Left ventricle myocardium superior (tissue), 1 donor: ENCODE data around the gene PMF1. TPM values are rescaled to one million over a fixed set of nuclear protein-coding genes. Genes with fewer than 3 reads are reported as not detected.

ENCODE experiments used
- ATAC-seq: fragments of 200-7000 bp; cut with Tn5 transposase; one replicate; pipeline ENCODE4 v1.9.1; 2020; ENCODE audit warnings: mild to moderate bottlenecking, moderate library complexity
- DNase-seq: peaks from one replicate; pipeline ENCODE4 v3.0.0-alpha.2; 2020
- intact Hi-C: fragments of 100-400 bp; cut with micrococcal nuclease; formaldehyde crosslinking; loops from one replicate; pipeline ENCODE4 v1.11.0; 2022
- total RNA-seq: library from RNA; stranded (reverse); fragmentation: NEBNext Ultra II Directional; extraction: Animal tissue kit (Norgen Biotek cat#: 25700); gene quantifications from one replicate; pipeline ENCODE4 v1.2.1, GENCODE V29; 2021
- donor health status: DM: no; HTN: yes; CAD: no; lungs with severe emphysema.

PMF1 gene
- total RNA-seq, 1 donor from 2014 or later = 65.1 TPM

GRCh38 chr1:156228501-156228900, 15.7 kb downstream of the PMF1 start:
- DNase-seq = peak; percentile 15
- intact Hi-C loops = loop anchor here (10.0 kb wide), 1 partner anchor 84 kb away; no protein-coding TSS in a partner anchor
- no peak for ATAC-seq

- DNase-seq (peak; percentile 20), ATAC-seq (no peak)
- intact Hi-C loops = loop anchor here (10.0 kb wide), 1 partner anchor 85 kb away; no protein-coding TSS in a partner anchor
These were observed 17.1 kb downstream of the PMF1 start for GRCh38 chr1:156229809-156230472.

GRCh38 chr1:156230473-156230837, 17.6 kb downstream of the PMF1 start:
- intact Hi-C loops = no loop called here
- no peak for DNase-seq
- no peak for ATAC-seq

- ATAC-seq (no peak), DNase-seq (peak; percentile 17)
- intact Hi-C loops = no loop called here
These were observed 19.5 kb downstream of the PMF1 start for GRCh38 chr1:156232201-156232894.

- ATAC-seq (no peak), DNase-seq (no peak)
- intact Hi-C loops = no loop called here
These were observed 20.8 kb downstream of the PMF1 start for GRCh38 chr1:156233426-156234127.

GRCh38 chr1:156236164-156236563, 23.4 kb downstream of the PMF1 start:
- ATAC-seq = no peak
- DNase-seq = no peak
- intact Hi-C loops = no loop called here

- ATAC-seq (no peak), DNase-seq (no peak)
- intact Hi-C loops = no loop called here
These were observed 25.4 kb downstream of the PMF1 start for GRCh38 chr1:156238248-156238647.

- intact Hi-C loops = no loop called here
- ATAC-seq (no peak), DNase-seq (peak; percentile 23)
These were observed 28.6 kb downstream of the PMF1 start for GRCh38 chr1:156241311-156241811.

GRCh38 chr1:156241926-156242325, 29.1 kb downstream of the PMF1 start, which contains the start of gene BGLAP:
BGLAP (plus strand) TSS chr1:156242184; CDS start chr1:156242232, 48 bp downstream.
- ATAC-seq = no peak
- no peak for DNase-seq
- intact Hi-C loops = no loop called here

GRCh38 chr1:156242738-156243137, 29.9 kb downstream of the PMF1 start:
- intact Hi-C loops = no loop called here
- no peak for DNase-seq

GRCh38 chr1:156244126-156244525, 31.3 kb downstream of the PMF1 start:
- ATAC-seq = no peak
- DNase-seq = no peak
- intact Hi-C loops = no loop called here

More at GRCh38 chr1:156242738-156243137, 29.9 kb downstream of the PMF1 start:
- no peak for ATAC-seq

- intact Hi-C loops = no loop called here
- DNase-seq (no peak), ATAC-seq (no peak)
These were observed 31.9 kb downstream of the PMF1 start for GRCh38 chr1:156244712-156245111.

GRCh38 chr1:156245451-156246232, 32.8 kb downstream of the PMF1 start:
- intact Hi-C loops = no loop called here
- ATAC-seq (peak; percentile 7), DNase-seq (peak; percentile 52)

GRCh38 chr1:156246241-156246780, 33.5 kb downstream of the PMF1 start:
- no peak for ATAC-seq
- intact Hi-C loops = no loop called here
- no peak for DNase-seq

GRCh38 chr1:156246781-156247459, 34.1 kb downstream of the PMF1 start:
- DNase-seq (peak; percentile 60), ATAC-seq (peak; percentile 48)
- intact Hi-C loops = no loop called here

GRCh38 chr1:156247460-156248322, 34.9 kb downstream of the PMF1 start, which contains the start of gene PAQR6:
PAQR6 (minus strand) TSS chr1:156248056; CDS start chr1:156246731, 1,325 bp downstream.
- intact Hi-C loops = no loop called here
- ATAC-seq (peak; percentile 39), DNase-seq (peak; percentile 49)

- intact Hi-C loops = no loop called here
- no peak for ATAC-seq
- no peak for DNase-seq
These were observed 35.5 kb downstream of the PMF1 start for GRCh38 chr1:156248323-156248683.
